ENCODE data around the gene GON4L. TPM values are rescaled to one million over a fixed set of nuclear protein-coding genes. Genes with fewer than 3 reads are reported as not detected.
"Not testable (repeated sequence)": the region's sequence is repeated elsewhere in the genome, so short reads cannot be mapped to it uniquely, and the experiment has no call there.

Gene GON4L
- total and polyA plus RNA-seq, 2 donors from 2014 or later, result 14.2 to 62.1 TPM

DNA sequence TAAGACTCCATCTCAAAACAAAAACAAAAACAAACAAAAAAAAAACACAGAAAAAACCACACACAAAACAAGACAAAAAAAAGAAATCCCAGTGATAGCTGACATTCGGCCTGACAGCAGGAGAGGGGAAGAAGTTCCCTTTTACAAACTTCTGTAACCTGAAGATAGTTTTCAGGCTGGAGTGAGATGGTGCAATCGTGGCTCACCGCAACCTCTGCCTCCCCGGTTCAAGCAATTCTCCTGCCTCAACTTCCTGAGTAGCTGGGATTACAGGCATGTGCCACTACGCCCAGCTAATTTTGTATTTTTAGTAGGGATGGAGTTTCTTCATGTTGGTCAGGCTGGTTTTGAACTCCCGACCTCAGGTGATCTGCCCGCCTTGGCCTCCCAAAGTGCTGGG, 93.0 kb downstream of the GON4L start:
- DNase-seq; H3K27ac ChIP-seq (ENCODE audit: low read depth in 2 of 2, low read length in 2 of 2); intact Hi-C loops (cut with DNase I); H3K9me3 ChIP-seq (ENCODE audit: control insufficient read depth in 2 of 3, insufficient read depth in 1 of 3, low read length in 3 of 3); FAIRE-seq; H3K4me1 ChIP-seq (ENCODE audit: control insufficient read depth in 2 of 3, insufficient read depth in 2 of 3, low read depth in 1 of 3, low read length in 3 of 3); H3K4me3 ChIP-seq (ENCODE audit: low read length in 3 of 3); H3K9ac ChIP-seq (ENCODE audit: low read length in 3 of 3); H3K27me3 ChIP-seq (ENCODE audit: control insufficient read depth, insufficient read depth, low read length): not testable (repeated sequence)
- peaks cover 12 to 51% (median 36%) of the 10 kb centered on the region in 3 donors for H3K36me3 ChIP-seq (ENCODE audit: control insufficient read depth in 2 of 3, insufficient read depth in 3 of 3, low read length in 3 of 3)

DNA sequence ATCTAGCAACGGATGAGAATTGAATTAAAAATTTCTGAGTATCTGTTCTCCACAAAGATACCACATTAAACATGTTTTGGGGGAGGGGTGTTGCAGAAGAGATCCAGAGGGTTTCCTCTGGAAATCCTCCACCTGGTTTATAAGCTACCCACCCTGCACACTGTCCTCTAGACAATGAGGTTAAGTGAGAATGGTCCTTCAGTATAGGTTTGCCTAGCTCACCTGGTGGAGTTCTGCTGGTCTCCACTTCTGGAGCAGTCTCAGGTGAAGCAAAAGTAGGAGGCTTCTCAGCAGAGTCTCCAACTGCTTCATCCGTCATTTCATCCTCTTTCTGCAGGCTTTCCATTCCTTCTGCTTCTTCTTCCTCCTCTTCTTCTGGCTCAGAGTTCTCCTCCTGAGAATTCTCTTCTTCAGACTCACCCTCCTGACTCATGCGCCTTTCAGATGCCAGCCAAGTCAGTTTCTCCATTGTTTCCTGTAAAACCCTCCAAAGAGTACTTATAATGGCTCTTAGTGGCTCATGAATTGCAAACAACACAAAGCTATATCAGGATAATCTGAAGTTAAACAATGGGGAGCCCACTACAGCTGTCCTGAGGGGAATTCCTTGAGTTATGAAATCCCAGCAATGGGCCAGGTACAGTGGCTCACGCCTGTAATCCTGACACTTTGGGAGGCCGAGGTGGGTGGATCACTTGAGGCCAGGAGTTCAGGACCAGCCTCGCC, 93.8 kb downstream of the GON4L start:
- H3K27ac ChIP-seq (ENCODE audit: low read depth in 2 of 2, low read length in 2 of 2); FAIRE-seq; intact Hi-C loops (cut with DNase I); H3K4me3 ChIP-seq (ENCODE audit: low read length in 3 of 3); H3K27me3 ChIP-seq (ENCODE audit: control insufficient read depth, insufficient read depth, low read length); H3K9ac ChIP-seq (ENCODE audit: low read length in 3 of 3); H3K4me1 ChIP-seq (ENCODE audit: control insufficient read depth in 2 of 3, insufficient read depth in 2 of 3, low read depth in 1 of 3, low read length in 3 of 3); H3K9me3 ChIP-seq (ENCODE audit: control insufficient read depth in 2 of 3, insufficient read depth in 1 of 3, low read length in 3 of 3): not testable (repeated sequence)
- peaks cover 12 to 49% (median 34%) of the 10 kb centered on the region in 3 donors for H3K36me3 ChIP-seq (ENCODE audit: control insufficient read depth in 2 of 3, insufficient read depth in 3 of 3, low read length in 3 of 3)
- peak in 1 of 5 donors; percentile 2 for DNase-seq

DNA sequence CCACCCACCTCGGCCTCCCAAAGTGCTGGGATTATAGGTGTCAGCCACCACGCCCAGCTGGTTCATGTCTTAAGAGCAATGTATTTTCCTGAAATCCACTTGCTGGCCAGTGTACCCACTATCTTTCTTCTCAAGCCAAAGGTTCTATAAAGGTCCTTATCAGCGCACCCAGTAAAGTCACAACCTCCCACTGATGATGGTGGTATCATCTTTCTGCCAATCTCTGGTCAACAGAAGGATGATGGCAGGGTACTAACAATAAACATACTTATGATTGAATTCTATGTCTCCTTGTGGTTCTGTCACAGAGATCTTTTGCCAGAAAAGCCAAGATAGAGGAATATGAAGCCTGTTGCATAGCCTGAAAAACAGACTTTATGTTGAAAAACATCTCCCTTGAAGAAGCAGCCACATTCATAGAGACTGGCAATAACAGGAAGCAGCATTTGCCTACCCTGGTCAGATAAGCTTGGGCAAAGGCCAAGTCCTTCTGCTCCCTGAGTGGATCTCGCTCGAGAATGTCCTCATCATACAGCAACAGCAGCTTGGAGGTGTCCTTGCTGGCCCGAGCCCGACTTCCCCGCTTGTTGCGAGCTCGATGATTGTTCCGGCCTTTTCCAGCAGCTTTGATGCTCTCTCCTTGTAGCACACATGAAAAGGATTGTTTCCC, 95.1 kb downstream of the GON4L start:
- H3K9me3 ChIP-seq (ENCODE audit: control insufficient read depth in 2 of 3, insufficient read depth in 1 of 3, low read length in 3 of 3), result no peaks in the 10 kb centered on the region
- no peak overlapping the region for H3K9ac ChIP-seq (ENCODE audit: low read length in 3 of 3)
- no peaks in the 10 kb centered on the region for H3K27me3 ChIP-seq (ENCODE audit: control insufficient read depth, insufficient read depth, low read length)
- no peaks in the 10 kb centered on the region for H3K4me1 ChIP-seq (ENCODE audit: control insufficient read depth in 2 of 3, insufficient read depth in 2 of 3, low read depth in 1 of 3, low read length in 3 of 3)
- no peak overlapping the region for H3K27ac ChIP-seq (ENCODE audit: low read depth in 2 of 2, low read length in 2 of 2)
- DNase-seq, result no peak
- TF ChIP-seq, protein P1, sequence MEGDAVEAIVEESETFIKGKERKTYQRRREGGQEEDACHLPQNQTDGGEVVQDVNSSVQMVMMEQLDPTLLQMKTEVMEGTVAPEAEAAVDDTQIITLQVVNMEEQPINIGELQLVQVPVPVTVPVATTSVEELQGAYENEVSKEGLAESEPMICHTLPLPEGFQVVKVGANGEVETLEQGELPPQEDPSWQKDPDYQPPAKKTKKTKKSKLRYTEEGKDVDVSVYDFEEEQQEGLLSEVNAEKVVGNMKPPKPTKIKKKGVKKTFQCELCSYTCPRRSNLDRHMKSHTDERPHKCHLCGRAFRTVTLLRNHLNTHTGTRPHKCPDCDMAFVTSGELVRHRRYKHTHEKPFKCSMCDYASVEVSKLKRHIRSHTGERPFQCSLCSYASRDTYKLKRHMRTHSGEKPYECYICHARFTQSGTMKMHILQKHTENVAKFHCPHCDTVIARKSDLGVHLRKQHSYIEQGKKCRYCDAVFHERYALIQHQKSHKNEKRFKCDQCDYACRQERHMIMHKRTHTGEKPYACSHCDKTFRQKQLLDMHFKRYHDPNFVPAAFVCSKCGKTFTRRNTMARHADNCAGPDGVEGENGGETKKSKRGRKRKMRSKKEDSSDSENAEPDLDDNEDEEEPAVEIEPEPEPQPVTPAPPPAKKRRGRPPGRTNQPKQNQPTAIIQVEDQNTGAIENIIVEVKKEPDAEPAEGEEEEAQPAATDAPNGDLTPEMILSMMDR (IDR thresholded peaks at IDR 0.05; ENCODE audit: borderline replicate concordance, extremely low read depth, insufficient read depth), result no peak
- peaks cover 12 to 53% (median 37%) of the 10 kb centered on the region in 3 donors for H3K36me3 ChIP-seq (ENCODE audit: control insufficient read depth in 2 of 3, insufficient read depth in 3 of 3, low read length in 3 of 3)
- no peak overlapping the region for H3K4me3 ChIP-seq (ENCODE audit: low read length in 3 of 3)
- intact Hi-C loops (cut with DNase I), result no loop called here
- FAIRE-seq, result no peak

DNA sequence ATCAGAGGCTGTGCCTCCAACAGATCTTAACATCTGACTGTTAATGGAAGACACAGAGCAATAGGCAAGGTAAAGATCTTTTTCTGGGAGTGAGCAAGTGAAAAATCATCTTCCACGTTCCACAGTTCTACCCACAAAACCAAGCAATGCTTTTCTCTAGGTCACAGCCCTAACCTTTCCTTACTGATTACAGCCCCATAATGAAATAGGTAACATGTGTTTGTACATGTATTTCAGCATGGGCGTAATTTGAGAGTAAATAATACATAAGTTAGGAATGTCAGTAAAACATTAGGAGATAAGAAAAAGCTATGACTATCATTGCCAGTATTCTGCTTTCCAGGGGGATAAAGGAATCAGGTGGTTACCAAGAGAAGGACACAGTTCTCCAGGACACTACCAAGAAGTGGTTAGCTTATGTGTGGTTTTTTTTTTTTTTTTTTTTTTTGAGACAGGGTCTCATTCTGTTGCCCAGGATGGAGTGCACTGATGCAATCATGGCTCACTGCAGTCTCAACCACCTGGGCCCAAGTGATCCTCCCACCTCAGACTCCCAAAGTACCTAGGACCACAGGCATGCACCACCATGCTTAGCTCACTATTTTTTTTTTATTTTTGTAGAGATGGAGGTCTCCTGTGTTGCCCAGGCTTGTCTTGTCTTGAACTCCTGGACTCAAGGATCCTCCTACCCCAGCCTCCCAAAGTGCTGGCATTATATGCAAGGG, 96.1 kb downstream of the GON4L start:
- Histone ChIP-seq H3K4me3 (ENCODE audit: low read length in 3 of 3) (no peak overlapping the region), H3K36me3 (ENCODE audit: control insufficient read depth in 2 of 3, insufficient read depth in 3 of 3, low read length in 3 of 3) (peaks cover 12 to 56% (median 37%) of the 10 kb centered on the region in 3 donors), H3K4me1 (ENCODE audit: control insufficient read depth in 2 of 3, insufficient read depth in 2 of 3, low read depth in 1 of 3, low read length in 3 of 3) (no peaks in the 10 kb centered on the region), H3K27me3 (ENCODE audit: control insufficient read depth, insufficient read depth, low read length) (no peaks in the 10 kb centered on the region), H3K9me3 (ENCODE audit: control insufficient read depth in 2 of 3, insufficient read depth in 1 of 3, low read length in 3 of 3) (no peaks in the 10 kb centered on the region), H3K9ac (ENCODE audit: low read length in 3 of 3) (no peak overlapping the region), H3K27ac (ENCODE audit: low read depth in 2 of 2, low read length in 2 of 2) (no peak overlapping the region)
- TF ChIP-seq, protein P1 (IDR thresholded peaks at IDR 0.05; ENCODE audit: borderline replicate concordance, extremely low read depth, insufficient read depth), result no peak
- FAIRE-seq, result no peak
- no peak for DNase-seq
- intact Hi-C loops (cut with DNase I), result no loop called here

All from kidney (tissue), 14 donors.